ENCODE measurements around the gene KIF2A.

The KIF2A gene

GRCh38 chr5:62421414-62421813 is 115.4 kb downstream of the KIF2A start:
- H3K4me2 ChIP-seq = no peak overlapping the region
- H3K9me3 ChIP-seq = no peaks in the 10 kb centered on the region
- H3K27ac ChIP-seq = no peak overlapping the region
- no peak for TF ChIP-seq Cebpa-rat (IDR thresholded peaks at IDR 0.05)
- H3K4me3 ChIP-seq = no peak overlapping the region
- no peaks in the 10 kb centered on the region for H3K4me1 ChIP-seq
- H3K9ac ChIP-seq = no peak overlapping the region
- H4K20me1 ChIP-seq = peaks cover 85% of the 10 kb centered on the region
- H3K36me3 ChIP-seq = peaks cover 44% of the 10 kb centered on the region
- H3K27me3 ChIP-seq = no peaks in the 10 kb centered on the region

- Histone ChIP-seq H3K9me3 (no peaks in the 10 kb centered on the region), H3K4me1 (no peaks in the 10 kb centered on the region), H3K9ac (no peak overlapping the region), H3K27ac (no peak overlapping the region), H3K4me3 (no peak overlapping the region), H4K20me1 (peaks cover 82% of the 10 kb centered on the region), H3K27me3 (no peaks in the 10 kb centered on the region), H3K36me3 (peaks cover 36% of the 10 kb centered on the region), H3K4me2 (no peak overlapping the region)
- TF ChIP-seq Cebpa-rat (IDR thresholded peaks at IDR 0.05) = no peak
Measured at GRCh38 chr5:62424763-62425162, 118.8 kb downstream of the KIF2A start.

- Histone ChIP-seq H3K4me1 (no peaks in the 10 kb centered on the region), H3K36me3 (peaks cover 32% of the 10 kb centered on the region), H3K9me3 (no peaks in the 10 kb centered on the region), H3K27me3 (no peaks in the 10 kb centered on the region), H4K20me1 (peaks cover 93% of the 10 kb centered on the region), H3K9ac (no peak overlapping the region), H3K4me3 (no peak overlapping the region), H3K27ac (no peak overlapping the region), H3K4me2 (no peak overlapping the region)
- no peak for TF ChIP-seq Cebpa-rat (IDR thresholded peaks at IDR 0.05)
Measured at GRCh38 chr5:62431735-62432620, 126.0 kb downstream of the KIF2A start.

GRCh38 chr5:62432621-62433064 is 126.6 kb downstream of the KIF2A start:
- Histone ChIP-seq H3K9me3 (no peaks in the 10 kb centered on the region), H3K27ac (no peak overlapping the region), H3K4me2 (no peak overlapping the region), H3K36me3 (peaks cover 27% of the 10 kb centered on the region), H3K9ac (no peak overlapping the region), H3K4me1 (no peaks in the 10 kb centered on the region), H4K20me1 (peaks cover 90% of the 10 kb centered on the region), H3K4me3 (no peak overlapping the region), H3K27me3 (no peaks in the 10 kb centered on the region)
- no peak for TF ChIP-seq Cebpa-rat (IDR thresholded peaks at IDR 0.05)

Measured in BLaER1 (cell line).